ENCODE data around the gene LRRC10B. TPM values are rescaled to one million over a fixed set of nuclear protein-coding genes. Genes with fewer than 3 reads are reported as not detected.

Gene LRRC10B
- total and polyA plus RNA-seq, 2 of the 8 experiments (the other 6 are each of a cell fraction or from before 2014, with no cell fraction given), result 0.47 to 0.71 TPM

- TF ChIP-seq PHF8 (conservative IDR thresholded peaks at IDR 0.05; ENCODE audit: low read depth, low read length) (no peak), ATF3 (IDR thresholded peaks at IDR 0.05; ENCODE audit: insufficient read depth, low read depth, low read length) (no peak), CEBPB (IDR thresholded peaks at IDR 0.05; ENCODE audit: low read depth, low read length) (no peak), BACH1 (IDR thresholded peaks at IDR 0.05; ENCODE audit: low read length) (no peak), CBX8 (IDR thresholded peaks at IDR 0.05; ENCODE audit: borderline replicate concordance, low read depth, low read length) (no peak), KDM1A (IDR thresholded peaks at IDR 0.05; ENCODE audit: borderline replicate concordance, low read length) (no peak)
Measured at GRCh38 chr11:61495801-61496601, 12.5 kb upstream of the LRRC10B start (continued).
